Progenitor cell of endocrine pancreas (in vitro differentiated cells): ENCODE measurements around the gene POFUT1. TPM values are rescaled to one million over a fixed set of nuclear protein-coding genes. Genes with fewer than 3 reads are reported as not detected.
"Not testable (repeated sequence)": the region's sequence is repeated elsewhere in the genome, so short reads cannot be mapped to it uniquely, and the experiment has no call there.

ENCODE experiments used
- DNase-seq: peaks from one replicate; pipeline ENCODE4 v3.0.0; 2021; ENCODE audit warnings: low spot score; ENCODE audit not compliant: unreplicated experiment
- H3K27ac Mint-ChIP-seq: 2 replicates; pipeline ENCODE4 v1.8.0; 2021; ENCODE audit warnings: mild to moderate bottlenecking, moderate library complexity, mixed read lengths
- H3K27me3 Mint-ChIP-seq: 2 replicates; pipeline ENCODE4 v1.8.0; 2021; ENCODE audit warnings: mixed read lengths
- H3K36me3 Mint-ChIP-seq: 2 replicates; pipeline ENCODE4 v1.8.0; 2022; ENCODE audit warnings: mixed read lengths; ENCODE audit not compliant: insufficient read depth
- H3K4me1 Mint-ChIP-seq: 2 replicates; pipeline ENCODE4 v1.8.0; 2021; ENCODE audit warnings: low read depth, mixed read lengths
- H3K4me3 Mint-ChIP-seq: 2 replicates; pipeline ENCODE4 v1.8.0; 2021; ENCODE audit warnings: low read depth, mild to moderate bottlenecking, moderate library complexity, mixed read lengths
- H3K9me3 Mint-ChIP-seq: 2 replicates; pipeline ENCODE4 v1.8.0; 2021; ENCODE audit warnings: low read depth, mixed read lengths
- total RNA-seq: library from RNA; stranded (reverse); gene quantifications from 2 replicates; pipeline ENCODE4 v1.2.1, GENCODE V29; 2021
- TF ChIP-seq, protein P1 (sequence below): fragments of 200-600 bp; sonication (generic); IDR thresholded peaks from one replicate; pipeline ENCODE4 v1.5.0; 2021; ENCODE audit warnings: antibody characterized with exemption, mild to moderate bottlenecking; ENCODE audit not compliant: unreplicated experiment

The POFUT1 gene
- total RNA-seq, 1 donor from 2014 or later, result 49.8 TPM

DNA sequence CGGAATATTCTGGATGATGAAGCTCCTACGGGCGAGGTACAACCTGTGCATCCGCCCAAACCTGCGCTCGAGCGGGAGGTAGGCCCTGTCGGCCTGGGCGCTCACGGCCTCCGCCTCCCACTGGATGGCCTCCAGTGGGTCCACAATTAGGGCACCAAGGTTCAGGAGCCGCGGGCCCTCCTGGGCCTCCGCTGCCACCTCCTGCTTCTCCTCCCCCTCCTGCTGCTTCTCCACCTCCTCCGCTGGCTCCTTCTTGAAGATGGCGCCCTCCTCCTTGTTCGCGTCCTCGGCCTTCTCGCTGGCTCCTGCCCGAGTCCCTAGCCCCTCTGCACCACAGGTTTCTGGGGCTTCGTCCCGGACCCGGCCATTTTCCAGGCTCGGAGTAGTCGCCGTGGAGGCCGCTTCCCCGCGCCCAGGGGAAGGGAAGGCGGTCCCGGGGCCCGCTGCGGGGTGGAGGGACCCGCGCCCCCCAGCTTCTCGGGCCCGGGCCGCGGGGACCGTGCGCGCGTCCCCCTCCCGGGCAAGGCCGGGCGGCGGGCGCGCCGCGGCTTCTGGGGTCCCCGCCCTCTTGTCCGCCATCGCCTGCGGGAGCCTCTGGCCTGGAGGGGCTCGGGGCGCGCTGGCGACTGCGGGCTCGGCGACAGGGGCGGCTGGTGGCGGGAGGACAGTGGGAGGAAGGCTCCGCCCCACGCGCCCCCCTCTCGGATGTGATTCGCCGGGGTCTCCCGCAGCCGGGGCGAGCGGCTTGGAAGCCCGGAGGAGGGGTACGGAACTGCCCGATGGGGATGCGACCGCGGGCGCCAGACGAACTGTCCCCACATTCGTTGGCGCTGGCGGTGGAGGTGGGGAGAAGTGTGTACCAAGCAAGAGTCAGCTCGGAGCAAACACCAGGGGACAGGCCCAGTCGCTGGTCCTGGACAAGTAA is 17.7 kb upstream of the POFUT1 start:
- TF ChIP-seq, protein P1, sequence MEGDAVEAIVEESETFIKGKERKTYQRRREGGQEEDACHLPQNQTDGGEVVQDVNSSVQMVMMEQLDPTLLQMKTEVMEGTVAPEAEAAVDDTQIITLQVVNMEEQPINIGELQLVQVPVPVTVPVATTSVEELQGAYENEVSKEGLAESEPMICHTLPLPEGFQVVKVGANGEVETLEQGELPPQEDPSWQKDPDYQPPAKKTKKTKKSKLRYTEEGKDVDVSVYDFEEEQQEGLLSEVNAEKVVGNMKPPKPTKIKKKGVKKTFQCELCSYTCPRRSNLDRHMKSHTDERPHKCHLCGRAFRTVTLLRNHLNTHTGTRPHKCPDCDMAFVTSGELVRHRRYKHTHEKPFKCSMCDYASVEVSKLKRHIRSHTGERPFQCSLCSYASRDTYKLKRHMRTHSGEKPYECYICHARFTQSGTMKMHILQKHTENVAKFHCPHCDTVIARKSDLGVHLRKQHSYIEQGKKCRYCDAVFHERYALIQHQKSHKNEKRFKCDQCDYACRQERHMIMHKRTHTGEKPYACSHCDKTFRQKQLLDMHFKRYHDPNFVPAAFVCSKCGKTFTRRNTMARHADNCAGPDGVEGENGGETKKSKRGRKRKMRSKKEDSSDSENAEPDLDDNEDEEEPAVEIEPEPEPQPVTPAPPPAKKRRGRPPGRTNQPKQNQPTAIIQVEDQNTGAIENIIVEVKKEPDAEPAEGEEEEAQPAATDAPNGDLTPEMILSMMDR, result no peak
- Mint-ChIP-seq H3K4me1 (peaks cover 21% of the 10 kb centered on the region), H3K27me3 (no peaks in the 10 kb centered on the region), H3K4me3 (peak overlapping the region; percentile 81), H3K36me3 (peaks cover 9% of the 10 kb centered on the region), H3K9me3 (no peaks in the 10 kb centered on the region), H3K27ac (peak overlapping the region; percentile 94)
- DNase-seq, result peak; percentile 66

DNA sequence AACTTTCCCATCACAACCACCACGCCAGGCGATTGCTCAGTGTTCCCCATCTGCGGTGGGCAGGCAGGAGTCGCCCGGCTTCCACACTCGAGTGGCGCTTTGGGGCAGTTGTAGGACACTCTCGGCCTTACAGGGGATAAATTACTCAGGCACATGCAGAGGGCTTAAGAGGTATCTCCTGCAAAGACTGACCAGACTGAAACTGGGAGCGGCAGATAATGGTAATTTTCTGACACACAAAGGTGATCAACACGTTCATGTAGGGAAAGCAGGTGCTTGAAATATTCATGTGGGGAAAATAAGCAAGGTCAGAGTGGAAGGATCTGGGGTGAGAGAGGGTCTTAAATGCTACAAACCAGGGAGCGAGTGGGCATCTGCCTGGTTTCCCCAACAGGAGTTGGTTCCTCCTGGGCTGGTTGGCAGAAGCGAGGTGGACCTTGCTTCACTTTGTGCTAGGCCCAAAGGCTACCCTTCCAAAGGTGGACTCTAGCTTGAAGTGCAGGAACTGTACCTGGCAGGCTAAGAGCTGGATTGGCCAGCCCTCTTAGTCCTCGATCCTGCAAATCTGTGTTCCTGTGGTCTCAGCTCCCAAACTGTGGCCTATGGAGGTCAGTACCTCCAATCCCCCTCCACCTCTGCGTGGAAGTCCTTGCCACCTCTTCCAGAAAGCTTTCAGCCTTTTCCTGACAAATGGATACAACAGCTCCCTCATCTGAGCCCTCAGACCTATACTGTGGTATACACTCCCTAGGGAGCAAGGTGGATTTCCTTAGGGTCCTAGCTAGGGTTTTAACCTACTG is 16.9 kb upstream of the POFUT1 start:
- DNase-seq, result no peak
- Mint-ChIP-seq H3K9me3 (no peaks in the 10 kb centered on the region), H3K4me1 (peaks cover 22% of the 10 kb centered on the region), H3K4me3 (peak overlapping the region; percentile 78), H3K27ac (peak overlapping the region; percentile 59), H3K27me3 (no peaks in the 10 kb centered on the region), H3K36me3 (peaks cover 16% of the 10 kb centered on the region)
- TF ChIP-seq, protein P1, result no peak

DNA sequence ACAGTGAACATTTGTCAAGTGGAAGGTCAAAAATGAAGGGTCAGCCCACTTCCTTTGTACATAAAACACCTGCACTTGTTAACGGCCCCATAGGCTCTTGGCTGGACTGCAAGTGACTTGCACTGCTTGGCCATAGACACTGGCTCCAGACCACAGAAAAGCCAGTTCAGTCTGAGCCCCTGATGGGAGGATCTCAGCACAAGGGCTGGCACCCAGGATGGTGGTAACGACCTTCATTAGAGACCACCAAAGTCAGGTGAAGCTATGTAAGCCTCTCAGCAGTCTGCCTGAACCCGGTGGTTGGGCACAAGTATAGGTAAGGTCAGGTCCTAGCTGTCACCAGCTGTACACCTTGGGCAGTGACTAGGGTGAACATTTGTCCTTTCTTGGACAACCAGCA is 16.3 kb upstream of the POFUT1 start:
- Mint-ChIP-seq H3K27ac (peak overlapping the region; percentile 59), H3K9me3 (no peaks in the 10 kb centered on the region), H3K36me3 (peaks cover 21% of the 10 kb centered on the region), H3K4me3 (peak overlapping the region; percentile 78), H3K4me1 (peaks cover 22% of the 10 kb centered on the region), H3K27me3 (no peaks in the 10 kb centered on the region)
- TF ChIP-seq, protein P1, result no peak
- no peak for DNase-seq

DNA sequence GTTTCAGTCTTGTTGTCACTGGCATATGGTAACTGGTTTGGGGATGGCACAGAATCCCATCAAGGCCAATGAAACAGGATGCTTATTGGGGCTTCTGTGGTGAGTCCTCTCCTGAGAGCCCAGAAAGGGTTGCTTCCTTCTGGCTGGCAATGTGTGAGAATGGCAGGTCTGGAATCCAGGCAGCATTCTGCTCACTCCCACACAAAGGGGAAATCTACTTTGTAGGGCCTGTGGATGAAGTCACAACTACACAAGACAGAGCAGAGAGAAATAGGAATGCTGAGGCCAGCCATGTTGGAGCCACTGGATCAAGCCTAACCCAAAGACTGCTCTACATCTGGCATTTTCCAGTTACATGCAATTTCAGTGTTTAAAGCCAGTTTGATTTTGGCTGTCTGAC is 15.8 kb upstream of the POFUT1 start:
- Mint-ChIP-seq H3K27me3 (no peaks in the 10 kb centered on the region), H3K4me3 (no peak overlapping the region), H3K27ac (no peak overlapping the region), H3K9me3 (no peaks in the 10 kb centered on the region), H3K4me1 (peaks cover 22% of the 10 kb centered on the region), H3K36me3 (peaks cover 22% of the 10 kb centered on the region)
- TF ChIP-seq, protein P1, result no peak
- DNase-seq, result no peak

DNA sequence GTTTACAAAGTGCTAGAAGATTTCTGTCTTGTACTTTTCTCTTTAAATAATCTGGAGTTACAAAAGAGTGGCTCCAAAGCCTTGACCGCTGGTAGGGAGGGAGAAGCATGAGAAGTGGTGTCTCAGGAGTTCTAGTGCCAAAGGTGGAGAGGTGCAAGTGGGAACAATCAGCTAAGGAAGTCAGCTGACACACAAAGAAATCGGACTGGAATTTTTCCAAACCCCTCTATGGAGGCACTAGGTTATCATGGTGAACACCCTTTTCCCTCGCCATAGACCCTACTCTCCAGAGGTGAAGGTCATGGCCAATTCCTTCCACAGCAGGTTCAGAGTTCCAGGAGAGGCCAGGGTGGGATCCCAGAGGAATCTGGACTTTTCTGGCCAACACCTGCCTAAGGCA is 15.0 kb upstream of the POFUT1 start:
- Mint-ChIP-seq H3K4me3 (no peak overlapping the region), H3K4me1 (peaks cover 22% of the 10 kb centered on the region), H3K36me3 (peaks cover 26% of the 10 kb centered on the region), H3K27me3 (no peaks in the 10 kb centered on the region), H3K9me3 (no peaks in the 10 kb centered on the region), H3K27ac (peak overlapping the region; percentile 34)
- DNase-seq, result no peak
- TF ChIP-seq, protein P1, result no peak

DNA sequence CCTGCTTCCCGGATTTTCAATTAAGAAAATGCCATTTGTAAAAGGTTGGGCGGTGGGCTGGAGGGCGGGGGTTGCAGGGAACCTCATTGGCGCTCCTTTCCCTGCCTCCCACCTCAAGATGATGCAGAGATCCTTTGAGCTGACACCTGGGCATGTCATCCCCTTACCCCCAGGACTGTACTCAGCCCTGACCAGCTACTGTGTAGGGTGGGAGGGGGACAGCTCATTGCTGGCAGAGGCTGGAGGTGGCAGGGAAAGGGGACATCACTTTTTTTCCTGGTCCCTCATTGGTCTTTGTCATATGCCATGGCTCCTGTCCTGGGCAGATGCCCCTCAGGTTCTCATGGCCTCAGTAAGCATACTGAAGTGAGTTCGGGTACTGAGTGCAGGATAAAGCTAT is 14.3 kb upstream of the POFUT1 start:
- Mint-ChIP-seq H3K4me1 (peaks cover 22% of the 10 kb centered on the region), H3K27ac (peak overlapping the region; percentile 34), H3K36me3 (peaks cover 29% of the 10 kb centered on the region)
- H3K9me3 Mint-ChIP-seq, H3K27me3 Mint-ChIP-seq, DNase-seq, H3K4me3 Mint-ChIP-seq: not testable (repeated sequence)
